Glutamatergic neuron (in vitro differentiated cells): ENCODE data around the gene ZNF487. TPM values are rescaled to one million over a fixed set of nuclear protein-coding genes. Genes with fewer than 3 reads are reported as not detected.

Source experiments
- DNase-seq: peaks from one replicate; pipeline ENCODE4 v3.0.0; 2022
- H3K27ac Mint-ChIP-seq: one replicate; pipeline ENCODE4 v1.8.0; 2020; ENCODE audit warnings: mild to moderate bottlenecking, mixed read lengths, inconsistent platforms; ENCODE audit not compliant: unreplicated experiment
- H3K27me3 Mint-ChIP-seq: one replicate; pipeline ENCODE4 v1.8.0; 2020; ENCODE audit warnings: mild to moderate bottlenecking, moderate library complexity, mixed read lengths, inconsistent platforms; ENCODE audit not compliant: unreplicated experiment
- H3K36me3 Mint-ChIP-seq: one replicate; pipeline ENCODE4 v1.8.0; 2020; ENCODE audit warnings: mild to moderate bottlenecking, mixed read lengths, inconsistent platforms; ENCODE audit not compliant: unreplicated experiment
- H3K4me1 Mint-ChIP-seq: one replicate; pipeline ENCODE4 v1.8.0; 2020; ENCODE audit warnings: mild to moderate bottlenecking, low read depth, mixed read lengths, inconsistent platforms; ENCODE audit not compliant: unreplicated experiment
- H3K4me3 Mint-ChIP-seq: one replicate; pipeline ENCODE4 v1.8.0; 2020; ENCODE audit warnings: mild to moderate bottlenecking, mixed read lengths, inconsistent platforms; ENCODE audit not compliant: unreplicated experiment
- H3K9me3 Mint-ChIP-seq: one replicate; pipeline ENCODE4 v1.8.0; 2020; ENCODE audit warnings: mild to moderate bottlenecking, moderate library complexity, mixed read lengths, inconsistent platforms; ENCODE audit not compliant: unreplicated experiment
- CTCF ChIP-seq: fragments of 200-600 bp; sonication (generic); IDR thresholded peaks from one replicate; pipeline ENCODE4 v1.5.0; 2021; ENCODE audit not compliant: partially characterized antibody, unreplicated experiment
- total RNA-seq: library from RNA; stranded (reverse); fragmentation: NEBNext Ultra II Directional; extraction: Animal tissue kit (Norgen Biotek cat#: 25700); gene quantifications from one replicate; pipeline ENCODE4 v1.2.1, GENCODE V29; 2021; ENCODE audit not compliant: unreplicated experiment

The ZNF487 gene
- total RNA-seq, 1 donor from 2014 or later, result 2.1 TPM

- Mint-ChIP-seq H3K27me3 (no peaks in the 10 kb centered on the region), H3K27ac (no peak overlapping the region), H3K4me1 (no peaks in the 10 kb centered on the region), H3K36me3 (no peaks in the 10 kb centered on the region), H3K4me3 (no peak overlapping the region), H3K9me3 (no peaks in the 10 kb centered on the region)
- DNase-seq, result no peak
- TF ChIP-seq CTCF, result no peak
These were observed 66.0 kb downstream of the ZNF487 start for GRCh38 chr10:43502931-43503330.

- H3K27me3 Mint-ChIP-seq, result peaks cover 6% of the 10 kb centered on the region
- TF ChIP-seq CTCF, result no peak
- no peak overlapping the region for H3K27ac Mint-ChIP-seq
- peaks cover 16% of the 10 kb centered on the region for H3K9me3 Mint-ChIP-seq
- peaks cover 20% of the 10 kb centered on the region for H3K36me3 Mint-ChIP-seq
- no peak for DNase-seq
- H3K4me3 Mint-ChIP-seq, result no peak overlapping the region
- H3K4me1 Mint-ChIP-seq, result no peaks in the 10 kb centered on the region
These were observed 87.7 kb downstream of the ZNF487 start for GRCh38 chr10:43524434-43525247.

Other genes starting within 250 kb of the ZNF487 start
- 5.7 TPM for gene RASGEF1A, start 170.0 kb upstream of the ZNF487 start, total RNA-seq
- gene FXYD4, start 65.5 kb upstream of the ZNF487 start, total RNA-seq, result not detected
- gene HNRNPF, start 27.9 kb upstream of the ZNF487 start, total RNA-seq, result 99.7 TPM
- 4.1 TPM for gene ZNF239, start 137.5 kb downstream of the ZNF487 start, total RNA-seq
- 3.4 TPM for gene ZNF485, start 169.3 kb downstream of the ZNF487 start, total RNA-seq
- gene ZNF32, start 211.8 kb downstream of the ZNF487 start, total RNA-seq, result 32.1 TPM